Endothelial cell of umbilical vein (primary cell): ENCODE measurements around the gene PDSS1. TPM values are rescaled to one million over a fixed set of nuclear protein-coding genes. Genes with fewer than 3 reads are reported as not detected.
"Not testable (repeated sequence)": the region's sequence is repeated elsewhere in the genome, so short reads cannot be mapped to it uniquely, and the experiment has no call there.

Source experiments
- BruUV-seq: library from RNA; stranded (reverse); fragments of 400-500 nt; replicated peaks from 2 replicates; lab custom pipeline; 2021; lab: Mats Ljungman, UMichigan
- CTCF ChIA-PET: fragments of 300-600, 350-600 bp; sonication (Branson Sonifier 250); formaldehyde crosslinking; loops from one replicate; lab custom pipeline; 2021; ENCODE audit warnings: antibody characterized with exemption, inconsistent platforms; lab: Charles Lee
- POLR2A ChIA-PET: fragments of 300-600, 350-600 bp; sonication (Branson Sonifier 250); formaldehyde crosslinking; loops from one replicate; lab custom pipeline; 2021; ENCODE audit warnings: antibody characterized with exemption, inconsistent platforms; lab: Charles Lee
- DNase-seq: peaks from one replicate; pipeline ENCODE4 v3.0.0-alpha.2; 2011; ENCODE audit warnings: low read depth, low spot score
- FAIRE-seq: peaks from 2 replicates; lab custom pipeline; 2011; peaks lifted over from hg19 to GRCh38; lab: Jason Lieb, UNC
- H2AFZ ChIP-seq: 2 replicates; pipeline ENCODE4 v1.6.0; 2012; ENCODE audit warnings: low read depth, low read length, control low read depth, inconsistent platforms
- H3K27ac ChIP-seq: 2 replicates; pipeline ENCODE4 v1.5.1; 2011; ENCODE audit warnings: low read depth, mild to moderate bottlenecking, control low read depth, low read length, moderate library complexity; ENCODE audit not compliant: insufficient read depth
- H3K27me3 ChIP-seq, 2 experiments: 2 replicates each; pipeline versions ENCODE4 v1.6.0 to v1.6.1; 2011; ENCODE audit warnings: low read length in 2 of 2, mixed read lengths in 1 of 2; ENCODE audit not compliant: control insufficient read depth in 2 of 2, insufficient read depth in 2 of 2
- H3K36me3 ChIP-seq, 2 experiments: 2 replicates in 1 of 2; 3 replicates in 1 of 2; pipeline ENCODE4 v1.5.1; 2011; ENCODE audit warnings: low read length in 2 of 2, mild to moderate bottlenecking in 1 of 2, moderate library complexity in 1 of 2; ENCODE audit not compliant: control insufficient read depth in 2 of 2, insufficient read depth in 2 of 2; ENCODE audit errors: extremely low read depth in 1 of 2
- H3K4me1 ChIP-seq: 3 replicates; pipeline ENCODE4 v1.5.1; 2011; ENCODE audit warnings: mild to moderate bottlenecking, low read length; ENCODE audit not compliant: control insufficient read depth, insufficient read depth; ENCODE audit errors: extremely low read depth
- H3K4me2 ChIP-seq: 2 replicates; pipeline ENCODE4 v1.6.1; 2011; ENCODE audit warnings: low read length, control low read depth, mixed read lengths; ENCODE audit not compliant: insufficient read depth
- H3K4me3 ChIP-seq, 3 experiments: fragments of 200-600 bp in 1 of 3; sonication (generic), shearing (Covaris generic) in 1 of 3; replicated peaks in 1 of 3; 2 replicates each; pipeline ENCODE4 v1.5.1; 2011 to 2016; ENCODE audit warnings: control low read depth in 3 of 3, low read length in 3 of 3, mild to moderate bottlenecking in 2 of 3, inconsistent platforms in 1 of 3, low read depth in 1 of 3, moderate library complexity in 1 of 3; ENCODE audit not compliant: insufficient read depth in 1 of 3
- H3K79me2 ChIP-seq: 2 replicates; pipeline ENCODE4 v1.6.0; 2012; ENCODE audit warnings: low read length, inconsistent platforms; ENCODE audit not compliant: control insufficient read depth, insufficient read depth
- H3K9ac ChIP-seq: replicated peaks from 2 replicates; pipeline ENCODE3; 2011; ENCODE audit warnings: low read length, control low read depth; ENCODE audit not compliant: insufficient read depth; ENCODE audit errors: extremely low read depth
- H3K9me1 ChIP-seq: replicated peaks from 3 replicates; pipeline ENCODE4 v1.6.0; 2011; ENCODE audit warnings: mild to moderate bottlenecking, low read length; ENCODE audit not compliant: control insufficient read depth, insufficient read depth; ENCODE audit errors: extremely low read depth
- H3K9me3 ChIP-seq: replicated peaks from 2 replicates; pipeline ENCODE4 v1.5.1; 2012; ENCODE audit warnings: low read length, inconsistent platforms; ENCODE audit not compliant: control insufficient read depth, insufficient read depth
- H4K20me1 ChIP-seq: replicated peaks from 2 replicates; pipeline ENCODE3; 2011; ENCODE audit warnings: mild to moderate bottlenecking, low read length; ENCODE audit not compliant: control insufficient read depth, insufficient read depth; ENCODE audit errors: extremely low read depth
- EZH2 ChIP-seq: IDR thresholded peaks from 2 replicates; pipeline ENCODE4 v1.6.1; 2012; ENCODE audit warnings: borderline replicate concordance, low read depth, mild to moderate bottlenecking, moderate library complexity, low read length, inconsistent platforms; ENCODE audit not compliant: severe bottlenecking
- FOS ChIP-seq: IDR thresholded peaks from 2 replicates; pipeline ENCODE4 v1.6.1; 2011; ENCODE audit warnings: mild to moderate bottlenecking, low read length, moderate library complexity, borderline replicate concordance; ENCODE audit not compliant: insufficient read depth
- GATA2 ChIP-seq: IDR thresholded peaks from 2 replicates; pipeline ENCODE4 v1.7.0; 2011; ENCODE audit warnings: low read depth, mild to moderate bottlenecking, moderate library complexity, mixed read lengths, low read length; ENCODE audit not compliant: insufficient read length, insufficient read depth
- JUN ChIP-seq: IDR thresholded peaks from 2 replicates; pipeline ENCODE4 v1.6.1; 2011; ENCODE audit warnings: borderline replicate concordance, low read depth; ENCODE audit not compliant: insufficient read length, insufficient read depth
- MYC ChIP-seq: IDR thresholded peaks from one replicate; pipeline ENCODE4 v1.6.1; 2011; ENCODE audit warnings: mild to moderate bottlenecking, low read depth, low read length
- POLR2A ChIP-seq: IDR thresholded peaks from 2 replicates; pipeline ENCODE4 v1.6.1; 2012; ENCODE audit warnings: low read depth, mild to moderate bottlenecking, control low read depth, low read length
- POLR2AphosphoS5 ChIP-seq: IDR thresholded peaks from 2 replicates; pipeline ENCODE4 v1.6.1; 2012; ENCODE audit warnings: low read depth, mild to moderate bottlenecking, control low read depth, low read length, moderate library complexity; ENCODE audit not compliant: insufficient read depth
- dilution Hi-C: fragments of 300-500 bp; cut with MboI; formaldehyde crosslinking; loops from one replicate; pipeline ENCODE4 v1.15.0; 2019; ENCODE audit warnings: low sequenced_read_pairs; ENCODE audit not compliant: extremely low pct_ligation_motif_present
- intact Hi-C: fragments of 100-400 bp; cut with micrococcal nuclease; formaldehyde crosslinking; loops from one replicate; pipeline ENCODE4 v1.10.0; 2022
- polyA plus RNA-seq, 4 experiments: library from polyadenylated mRNA; depleted of rRNA in 3 of 4; stranded (reverse) in 3 of 4; unstranded in 1 of 4; fragments of >200 nt; gene quantifications; 2 replicates each; pipeline versions ENCODE4 v1.2.1 to v1.2.3, GENCODE V29; 2011 to 2012; ENCODE audit warnings: missing spikeins in 1 of 4
- total RNA-seq: library from RNA; stranded (reverse); gene quantifications from 2 replicates; pipeline ENCODE4 v1.2.3, GENCODE V29; 2021
- TF ChIP-seq, protein P1 (sequence below): IDR thresholded peaks from 2 replicates; pipeline ENCODE4 v1.6.1; 2011; ENCODE audit not compliant: insufficient read depth, insufficient read length
- TF ChIP-seq, protein P2 (sequence below), 2 donors: IDR thresholded peaks; 1 replicate in 1 of 2; 2 replicates in 1 of 2; pipeline ENCODE4 v1.5.1; 2011; ENCODE audit warnings: low read length in 2 of 2, mild to moderate bottlenecking in 2 of 2, moderate library complexity in 2 of 2, control low read depth in 1 of 2, inconsistent platforms in 1 of 2, low read depth in 1 of 2; ENCODE audit not compliant: insufficient read depth in 1 of 2; ENCODE audit errors: extremely low read depth in 1 of 2

Gene PDSS1
- total and polyA plus RNA-seq, 2 donors (not counting 3 experiments of a cell fraction or from before 2014, with no cell fraction given): 9.1 to 11.3 TPM

DNA sequence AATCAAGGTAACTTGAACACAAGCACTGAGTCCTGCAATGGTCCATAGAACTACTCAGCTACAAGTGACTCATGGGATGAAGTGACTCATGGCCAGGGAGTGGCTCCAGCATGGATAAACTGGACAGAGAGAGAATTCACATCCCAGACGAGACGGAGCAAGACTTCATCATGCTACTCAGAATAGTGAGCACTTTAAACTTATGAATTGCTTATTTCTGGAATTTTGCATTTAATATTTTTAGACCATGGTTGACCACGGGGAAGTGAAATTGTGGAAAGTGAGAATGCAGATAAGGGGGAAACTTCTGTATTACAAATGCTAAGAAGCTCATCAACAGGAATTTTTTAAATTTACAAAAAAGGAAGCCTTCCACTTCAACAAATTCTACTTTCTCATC lies 15.5 kb upstream of the PDSS1 start:
- peak; percentile 88 for FAIRE-seq
- CTCF ChIA-PET: interaction anchor here (0.8 to 6.6 kb wide), 3 partner anchors 12 to 200 kb away, joined by 3 to 32 read pairs (median 3); no protein-coding TSS in a partner anchor
- DNase-seq: peak; percentile 10
- H3K4me1 ChIP-seq, H3K4me3 ChIP-seq, H3K4me2 ChIP-seq, H3K79me2 ChIP-seq, BruUV-seq, POLR2A ChIA-PET, H3K9me1 ChIP-seq, H2AFZ ChIP-seq, H3K27ac ChIP-seq, dilution Hi-C loops, intact Hi-C loops, H3K36me3 ChIP-seq, H4K20me1 ChIP-seq, H3K9me3 ChIP-seq, H3K27me3 ChIP-seq, H3K9ac ChIP-seq: not testable (repeated sequence)
- TF ChIP-seq FOS: peak; percentile 42

DNA sequence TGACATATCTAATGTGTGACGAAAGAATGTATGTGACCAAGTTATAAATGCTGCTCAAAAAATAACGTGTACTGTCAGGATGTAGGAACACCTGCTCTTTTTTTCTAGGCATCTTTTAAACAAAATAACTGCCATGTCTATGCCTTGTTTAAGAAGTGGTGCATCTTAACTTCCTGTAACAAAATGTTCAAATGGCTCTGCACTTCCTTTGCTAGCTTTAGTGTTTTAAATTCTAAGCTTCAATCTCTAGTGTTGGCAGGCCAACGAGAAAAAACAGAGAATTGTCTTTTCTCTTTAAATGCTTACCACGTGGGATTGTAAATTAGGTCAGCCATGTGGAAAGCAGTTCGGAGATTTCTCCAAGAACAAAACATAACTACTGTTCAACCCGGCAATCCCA lies 14.6 kb upstream of the PDSS1 start:
- FAIRE-seq: no peak
- dilution Hi-C loops (no loop called here), intact Hi-C loops (no loop called here)
- H4K20me1 ChIP-seq: no peaks in the 10 kb centered on the region
- H3K9me3 ChIP-seq: no peaks in the 10 kb centered on the region
- no TSS peak for BruUV-seq
- H3K9me1 ChIP-seq: no peaks in the 10 kb centered on the region
- no peaks in the 10 kb centered on the region for H3K79me2 ChIP-seq
- H3K4me2 ChIP-seq: no peak overlapping the region
- no peak overlapping the region for H3K9ac ChIP-seq
- no peak for TF ChIP-seq GATA2
- no peak for TF ChIP-seq POLR2AphosphoS5
- no peak for TF ChIP-seq FOS
- TF ChIP-seq, protein P1, sequence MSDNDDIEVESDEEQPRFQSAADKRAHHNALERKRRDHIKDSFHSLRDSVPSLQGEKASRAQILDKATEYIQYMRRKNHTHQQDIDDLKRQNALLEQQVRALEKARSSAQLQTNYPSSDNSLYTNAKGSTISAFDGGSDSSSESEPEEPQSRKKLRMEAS: no peak
- TF ChIP-seq EZH2: no peak
- TF ChIP-seq, protein P2, sequence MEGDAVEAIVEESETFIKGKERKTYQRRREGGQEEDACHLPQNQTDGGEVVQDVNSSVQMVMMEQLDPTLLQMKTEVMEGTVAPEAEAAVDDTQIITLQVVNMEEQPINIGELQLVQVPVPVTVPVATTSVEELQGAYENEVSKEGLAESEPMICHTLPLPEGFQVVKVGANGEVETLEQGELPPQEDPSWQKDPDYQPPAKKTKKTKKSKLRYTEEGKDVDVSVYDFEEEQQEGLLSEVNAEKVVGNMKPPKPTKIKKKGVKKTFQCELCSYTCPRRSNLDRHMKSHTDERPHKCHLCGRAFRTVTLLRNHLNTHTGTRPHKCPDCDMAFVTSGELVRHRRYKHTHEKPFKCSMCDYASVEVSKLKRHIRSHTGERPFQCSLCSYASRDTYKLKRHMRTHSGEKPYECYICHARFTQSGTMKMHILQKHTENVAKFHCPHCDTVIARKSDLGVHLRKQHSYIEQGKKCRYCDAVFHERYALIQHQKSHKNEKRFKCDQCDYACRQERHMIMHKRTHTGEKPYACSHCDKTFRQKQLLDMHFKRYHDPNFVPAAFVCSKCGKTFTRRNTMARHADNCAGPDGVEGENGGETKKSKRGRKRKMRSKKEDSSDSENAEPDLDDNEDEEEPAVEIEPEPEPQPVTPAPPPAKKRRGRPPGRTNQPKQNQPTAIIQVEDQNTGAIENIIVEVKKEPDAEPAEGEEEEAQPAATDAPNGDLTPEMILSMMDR (IDR thresholded peaks at IDR 0.05; ENCODE audit: extremely low read depth in 1 of 2, insufficient read depth in 1 of 2, low read depth in 1 of 2, low read length in 2 of 2): no peak
- TF ChIP-seq MYC: no peak
- no peak for TF ChIP-seq POLR2A
- no peak for TF ChIP-seq JUN
- POLR2A ChIA-PET: no interaction called here
- H3K27me3 ChIP-seq: peaks cover 0 to 2% of the 10 kb centered on the region in 2 experiments
- H2AFZ ChIP-seq: no peak overlapping the region
- no peak overlapping the region for H3K4me3 ChIP-seq
- no peaks in the 10 kb centered on the region for H3K36me3 ChIP-seq
- CTCF ChIA-PET: interaction anchor here (0.8 to 6.6 kb wide), 3 partner anchors 11 to 199 kb away, joined by 3 to 32 read pairs (median 3); no protein-coding TSS in a partner anchor
- no peak overlapping the region for H3K27ac ChIP-seq
- H3K4me1 ChIP-seq: peaks cover 2% of the 10 kb centered on the region
- no peak for DNase-seq
